ENCODE data around the gene C2CD5.

C2CD5 gene

DNA sequence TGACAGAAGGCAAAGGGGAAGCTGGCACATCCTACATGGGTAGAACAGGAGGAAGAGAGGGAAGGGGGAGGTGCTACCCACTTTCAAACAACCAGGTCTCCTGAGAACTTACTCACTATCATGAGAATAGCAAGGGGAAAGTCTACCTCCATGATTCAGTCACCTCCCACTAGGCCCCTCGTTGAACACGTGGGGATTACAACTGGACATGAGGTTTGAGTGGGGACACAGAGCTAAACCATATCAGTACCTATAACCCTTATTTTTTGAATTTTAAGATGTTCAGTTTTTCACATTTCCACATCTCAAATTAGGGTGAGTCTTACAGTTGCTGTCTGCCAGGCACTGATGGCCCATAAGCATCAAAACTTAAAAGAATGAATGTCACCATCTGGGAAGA is 129.6 kb downstream of the C2CD5 start:
- no peak for DNase-seq (ENCODE audit: low read depth in 2 of 2)

- DNase-seq (ENCODE audit: low read depth in 2 of 2) = no peak
Measured at GRCh38 chr12:22413592-22413991, 130.8 kb downstream of the C2CD5 start.

DNA sequence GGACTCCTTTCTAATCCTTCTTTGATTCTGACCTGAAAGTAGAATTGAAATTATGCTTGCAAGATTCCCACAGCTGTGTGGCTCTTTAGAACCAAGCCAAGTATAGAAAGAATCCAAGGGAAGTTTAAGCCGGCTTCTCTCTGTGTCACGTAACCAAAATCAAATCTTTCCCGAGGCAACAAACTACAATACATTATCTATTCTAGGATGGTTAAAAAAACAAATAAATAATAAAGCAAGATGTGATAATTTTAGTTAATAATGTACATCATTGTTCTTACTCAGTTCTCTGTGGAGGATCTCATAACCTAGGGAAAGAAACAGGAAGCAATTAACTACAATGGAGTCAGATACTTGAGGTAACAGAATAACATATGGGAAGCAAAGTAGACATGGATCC is 131.8 kb downstream of the C2CD5 start:
- no peak for DNase-seq (ENCODE audit: low read depth in 2 of 2)

DNA sequence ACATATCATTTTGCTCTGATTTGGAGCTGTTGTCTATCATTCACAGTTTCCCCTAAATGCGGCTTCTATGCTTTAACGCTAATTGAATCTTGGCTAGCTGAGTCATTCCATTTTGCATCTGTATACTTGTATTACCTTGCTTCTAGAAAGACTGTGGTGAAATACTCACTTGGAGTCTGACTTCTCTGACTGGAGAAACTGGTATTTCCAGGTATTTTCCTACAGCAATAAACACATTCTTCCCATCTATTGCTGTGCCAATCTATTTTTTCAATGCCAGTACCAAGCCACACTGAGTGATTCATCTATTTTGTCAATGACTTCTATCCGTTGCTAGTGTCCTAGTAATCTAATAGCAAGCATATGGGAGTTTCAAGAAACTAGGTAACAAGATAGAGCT is 133.9 kb downstream of the C2CD5 start:
- DNase-seq (ENCODE audit: low read depth in 2 of 2) = no peak

- DNase-seq (ENCODE audit: low read depth in 2 of 2) = no peak
Measured at GRCh38 chr12:22409377-22410164, 134.8 kb downstream of the C2CD5 start.

DNA sequence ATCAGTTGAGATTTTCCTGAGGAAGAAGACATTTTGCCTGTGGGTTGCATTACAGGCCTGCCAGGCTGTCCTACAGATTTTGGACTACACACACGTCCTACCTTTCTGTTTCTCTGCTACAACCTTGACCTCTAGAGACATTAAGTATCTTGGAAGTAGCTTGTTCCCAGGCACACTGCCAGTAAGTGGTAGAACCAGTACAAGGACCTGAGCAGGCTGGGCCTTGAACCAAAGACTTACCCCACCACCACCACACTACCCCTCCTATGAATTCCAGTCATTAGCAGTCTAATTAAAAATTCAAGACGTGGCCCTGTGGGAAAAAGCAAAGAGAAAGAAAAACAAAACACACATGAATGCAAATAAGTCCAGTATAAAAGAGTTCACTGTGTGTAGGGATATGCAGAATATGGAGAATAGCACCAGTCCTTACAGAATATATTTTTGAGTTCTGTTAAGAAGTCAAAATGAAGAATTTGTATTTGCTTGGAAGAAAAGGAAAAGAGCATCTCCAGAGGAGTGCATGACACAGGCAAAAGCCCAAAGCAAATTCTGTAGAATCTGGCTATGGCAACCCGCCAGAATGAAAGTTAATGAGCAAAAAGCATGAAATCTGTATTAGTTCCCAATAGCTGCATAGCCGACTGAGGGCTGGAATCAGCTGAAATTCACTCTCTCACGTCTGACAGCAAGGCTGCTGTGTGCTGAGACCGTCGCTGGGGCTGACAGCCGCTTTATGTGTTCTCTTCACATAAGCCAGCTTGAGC is 135.5 kb downstream of the C2CD5 start:
- DNase-seq (ENCODE audit: low read depth in 2 of 2) = no peak

DNA sequence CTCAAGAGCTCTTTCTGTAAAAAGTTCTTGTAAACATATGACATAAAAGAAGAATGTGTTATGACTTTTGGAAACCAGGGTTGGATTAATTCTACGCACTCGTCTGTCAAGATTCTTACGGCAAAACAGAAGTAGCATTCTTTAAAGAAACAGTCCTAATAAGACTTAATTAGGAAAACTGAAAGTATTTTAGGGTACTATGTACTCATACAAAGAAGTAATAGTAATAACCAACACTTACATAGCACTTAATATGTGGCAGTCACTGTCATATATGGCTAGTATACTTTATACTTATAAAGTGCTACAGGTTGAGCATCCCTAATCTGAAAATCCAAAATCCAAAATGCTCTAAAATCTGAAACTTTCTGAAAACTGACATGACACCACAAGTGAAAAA is 136.9 kb downstream of the C2CD5 start:
- DNase-seq (ENCODE audit: low read depth in 2 of 2) = no peak

- DNase-seq (ENCODE audit: low read depth in 2 of 2) = no peak
Measured at GRCh38 chr12:22406627-22407026, 137.7 kb downstream of the C2CD5 start.

- DNase-seq (ENCODE audit: low read depth in 2 of 2) = no peak
Measured at GRCh38 chr12:22399464-22400180, 144.7 kb downstream of the C2CD5 start.
